Cardiac muscle cell (in vitro differentiated cells and primary cell): ENCODE results near the gene ITPKA. TPM values are rescaled to one million over a fixed set of nuclear protein-coding genes. Genes with fewer than 3 reads are reported as not detected.

ENCODE experiments used
- DNase-seq, 2 donors: peaks; one replicate each; pipeline versions ENCODE4 v3.0.0 to v3.0.0-alpha.2; 2010 to 2017; ENCODE audit warnings: low read depth in 1 of 2, low spot score in 1 of 2
- H3K27ac ChIP-seq: fragments of 200-600 bp; sonication (generic); 2 replicates; pipeline ENCODE4 v1.5.1; 2016
- H3K27me3 ChIP-seq: fragments of 200-600 bp; sonication (generic); 2 replicates; pipeline ENCODE4 v1.6.0; 2016; ENCODE audit warnings: control low read depth
- H3K36me3 ChIP-seq: fragments of 200-600 bp; sonication (generic); 2 replicates; pipeline ENCODE4 v1.5.1; 2016; ENCODE audit warnings: control low read depth
- H3K4me1 ChIP-seq: fragments of 200-600 bp; sonication (generic); 2 replicates; pipeline ENCODE4 v1.8.1; 2017; ENCODE audit warnings: low read depth, mild to moderate bottlenecking, mixed run types
- H3K4me3 ChIP-seq: fragments of 200-600 bp; sonication (generic); 2 replicates; pipeline ENCODE4 v1.5.1; 2016; ENCODE audit warnings: mild to moderate bottlenecking
- H3K9me3 ChIP-seq: fragments of 200-600 bp; sonication (generic); 2 replicates; pipeline ENCODE4 v1.5.1; 2017; ENCODE audit warnings: low read depth, mild to moderate bottlenecking, control low read depth
- CTCF ChIP-seq: IDR thresholded peaks from 2 replicates; pipeline ENCODE4 v1.5.1; 2012; ENCODE audit warnings: low read depth, mild to moderate bottlenecking, low read length
- polyA plus RNA-seq: library from polyadenylated mRNA; unstranded; fragments of >200 nt; fragmentation: Nextera tagmentation; extraction: Ambion mirVana; gene quantifications from 2 replicates; pipeline ENCODE4 v1.2.1, GENCODE V29; 2016
- total RNA-seq: library from RNA; depleted of rRNA; stranded (reverse); fragments of >200 nt; gene quantifications from 2 replicates; pipeline ENCODE4 v1.2.3, GENCODE V29; 2016

The ITPKA gene
- total and polyA plus RNA-seq, 2 experiments from 2014 or later: 6.0 to 6.4 TPM

- Histone ChIP-seq H3K36me3 (peaks cover 14% of the 10 kb centered on the region), H3K27ac (no peak overlapping the region), H3K9me3 (no peaks in the 10 kb centered on the region), H3K27me3 (no peaks in the 10 kb centered on the region), H3K4me3 (no peak overlapping the region), H3K4me1 (no peaks in the 10 kb centered on the region)
- no peak for DNase-seq
- TF ChIP-seq CTCF: no peak
Measured at GRCh38 chr15:41521614-41522013, 27.9 kb downstream of the ITPKA start.

GRCh38 chr15:41523097-41523496, 29.4 kb downstream of the ITPKA start:
- no peak for TF ChIP-seq CTCF
- Histone ChIP-seq H3K4me1 (no peaks in the 10 kb centered on the region), H3K4me3 (no peak overlapping the region), H3K36me3 (peaks cover 17% of the 10 kb centered on the region), H3K27ac (no peak overlapping the region), H3K9me3 (no peaks in the 10 kb centered on the region), H3K27me3 (no peaks in the 10 kb centered on the region)
- no peak for DNase-seq

GRCh38 chr15:41530363-41530956, 36.8 kb downstream of the ITPKA start:
- H3K4me1 ChIP-seq: no peaks in the 10 kb centered on the region
- no peak for TF ChIP-seq CTCF
- no peaks in the 10 kb centered on the region for H3K9me3 ChIP-seq
- no peak for DNase-seq
- H3K4me3 ChIP-seq: no peak overlapping the region
- no peaks in the 10 kb centered on the region for H3K27me3 ChIP-seq
- H3K27ac ChIP-seq: no peak overlapping the region
- peaks cover 34% of the 10 kb centered on the region for H3K36me3 ChIP-seq

GRCh38 chr15:41535544-41535943, 41.9 kb downstream of the ITPKA start:
- H3K36me3 ChIP-seq: peaks cover 26% of the 10 kb centered on the region

GRCh38 chr15:41536866-41537265, 43.2 kb downstream of the ITPKA start:
- Histone ChIP-seq H3K9me3 (no peaks in the 10 kb centered on the region), H3K4me3 (no peak overlapping the region)
- TF ChIP-seq CTCF: no peak

More at GRCh38 chr15:41535544-41535943, 41.9 kb downstream of the ITPKA start:
- H3K4me1 ChIP-seq: no peaks in the 10 kb centered on the region
- no peak overlapping the region for H3K4me3 ChIP-seq
- H3K9me3 ChIP-seq: no peaks in the 10 kb centered on the region
- H3K27me3 ChIP-seq: no peaks in the 10 kb centered on the region
- H3K27ac ChIP-seq: no peak overlapping the region
- DNase-seq: no peak
- no peak for TF ChIP-seq CTCF

More at GRCh38 chr15:41536866-41537265, 43.2 kb downstream of the ITPKA start:
- H3K4me1 ChIP-seq: no peaks in the 10 kb centered on the region
- H3K27ac ChIP-seq: no peak overlapping the region
- no peak for DNase-seq
- H3K36me3 ChIP-seq: peaks cover 23% of the 10 kb centered on the region
- H3K27me3 ChIP-seq: no peaks in the 10 kb centered on the region
